CD4-positive, alpha-beta T cell treated with Interleukin-12 subunit alpha and Interleukin-12 subunit beta, for 1 hour (primary cell): ENCODE data around the gene MOB1A.
A peak's percentile ranks its signal among the peaks of the same experiment; 100 is the strongest.
"Not testable (repeated sequence)": the region's sequence is repeated elsewhere in the genome, so short reads cannot be mapped to it uniquely, and the experiment has no call there.

ENCODE experiments used
- DNase-seq: peaks from one replicate; pipeline ENCODE4 v3.0.0-alpha.2; 2020

Gene MOB1A

DNA sequence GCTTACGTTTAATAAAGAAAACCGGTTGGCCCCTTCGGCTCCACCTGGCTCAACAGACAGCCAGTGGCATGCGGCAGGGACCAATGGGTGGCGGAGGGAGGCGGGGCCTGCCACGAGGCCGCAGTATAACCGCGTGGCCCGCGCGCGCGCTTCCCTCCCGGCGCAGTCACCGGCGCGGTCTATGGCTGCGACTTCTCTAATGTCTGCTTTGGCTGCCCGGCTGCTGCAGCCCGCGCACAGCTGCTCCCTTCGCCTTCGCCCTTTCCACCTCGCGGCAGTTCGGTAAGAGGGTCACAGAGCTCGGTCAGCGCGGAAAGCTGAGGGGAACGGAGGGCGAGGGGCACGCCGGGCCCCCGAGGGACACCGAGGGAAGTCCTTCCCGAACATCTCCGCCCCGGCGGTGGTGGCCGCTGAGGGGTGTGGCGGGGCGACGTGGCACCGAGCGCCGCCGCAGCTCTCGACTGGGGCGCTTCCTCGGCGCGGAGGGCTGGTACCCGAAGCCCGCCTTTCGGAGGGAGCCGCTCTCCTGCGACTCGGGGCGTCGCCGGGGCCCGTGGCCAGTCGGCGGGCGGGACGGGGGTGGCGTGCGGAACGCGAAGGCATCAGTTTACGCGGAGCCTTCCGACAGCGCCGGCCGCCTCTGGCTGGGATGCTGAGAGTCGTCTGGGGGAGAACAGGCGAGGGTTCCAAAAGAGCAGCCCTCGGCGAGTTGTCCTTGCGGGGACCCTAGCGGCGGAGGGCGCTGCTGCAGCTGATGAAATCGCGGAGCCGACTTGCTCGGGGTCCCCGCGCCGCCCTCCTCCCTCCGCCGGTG, 20.0 kb upstream of the MOB1A start, which contains the start of gene MTHFD2:
Gene MTHFD2 (plus strand): TSS at position 155 of the 814 bp plus-strand sequence. CDS start 27 bp downstream, at position 182.
- DNase-seq, result peak; percentile 92

DNA sequence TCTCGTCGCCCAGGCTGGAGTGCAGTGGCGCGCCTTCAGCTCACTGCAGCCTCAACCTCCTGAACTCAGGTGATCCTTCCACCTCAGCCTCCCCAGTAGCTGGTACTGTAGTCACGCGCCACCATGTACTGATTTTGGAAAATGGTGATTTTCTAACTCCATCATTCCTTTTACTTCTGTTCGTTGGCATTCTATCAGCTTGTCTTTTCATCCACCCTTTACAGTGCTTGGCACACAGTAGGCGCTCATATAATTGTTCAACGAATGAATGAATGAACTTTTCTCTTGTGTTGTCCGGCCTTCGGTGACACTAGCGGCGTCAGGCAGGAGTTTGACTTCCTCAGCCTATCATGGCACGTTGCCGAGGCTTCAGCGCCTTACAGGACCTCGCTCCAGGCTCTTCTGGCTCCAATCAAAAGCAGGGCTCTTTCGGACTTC, 19.4 kb upstream of the MOB1A start:
- DNase-seq, result no peak

DNA sequence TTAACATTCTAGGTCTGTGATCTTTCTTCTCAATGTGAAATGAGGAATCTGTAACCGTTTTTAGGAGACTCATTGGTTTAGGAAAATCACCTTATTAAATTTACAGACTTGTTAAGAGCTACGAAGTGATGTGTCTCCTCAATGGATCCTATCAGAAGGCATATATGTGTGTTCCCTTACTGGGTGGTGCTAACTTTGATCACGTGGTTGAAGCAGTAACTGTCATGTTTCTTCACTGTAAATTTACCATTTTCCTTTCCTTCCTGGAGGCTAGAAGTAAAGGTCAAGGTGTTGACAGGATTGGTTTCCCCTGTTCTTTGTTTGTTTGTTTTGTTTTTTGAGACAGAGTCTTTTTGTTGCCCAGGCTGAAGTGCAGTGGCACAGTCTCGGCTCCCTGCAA, 18.4 kb upstream of the MOB1A start:
- no peak for DNase-seq

DNA sequence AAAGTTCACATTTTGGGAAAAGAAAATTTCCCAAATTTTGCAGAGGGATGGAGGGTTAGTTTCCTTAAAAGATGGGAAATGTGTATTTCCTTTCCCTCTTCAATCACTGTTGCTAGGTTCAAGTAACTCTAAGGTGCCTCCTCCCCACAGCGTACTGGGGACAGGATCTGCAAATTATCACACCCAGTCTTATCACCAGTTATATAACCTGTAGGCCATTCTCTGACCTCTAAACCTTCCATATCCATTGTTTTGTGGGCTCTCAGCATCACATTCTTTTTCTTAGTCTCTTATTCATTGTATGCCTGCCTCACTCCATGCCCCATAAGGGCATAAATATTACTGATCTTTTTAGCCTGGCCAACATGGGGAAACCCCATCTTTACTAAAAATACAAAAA, 16.1 kb upstream of the MOB1A start:
- DNase-seq, result no peak

DNA sequence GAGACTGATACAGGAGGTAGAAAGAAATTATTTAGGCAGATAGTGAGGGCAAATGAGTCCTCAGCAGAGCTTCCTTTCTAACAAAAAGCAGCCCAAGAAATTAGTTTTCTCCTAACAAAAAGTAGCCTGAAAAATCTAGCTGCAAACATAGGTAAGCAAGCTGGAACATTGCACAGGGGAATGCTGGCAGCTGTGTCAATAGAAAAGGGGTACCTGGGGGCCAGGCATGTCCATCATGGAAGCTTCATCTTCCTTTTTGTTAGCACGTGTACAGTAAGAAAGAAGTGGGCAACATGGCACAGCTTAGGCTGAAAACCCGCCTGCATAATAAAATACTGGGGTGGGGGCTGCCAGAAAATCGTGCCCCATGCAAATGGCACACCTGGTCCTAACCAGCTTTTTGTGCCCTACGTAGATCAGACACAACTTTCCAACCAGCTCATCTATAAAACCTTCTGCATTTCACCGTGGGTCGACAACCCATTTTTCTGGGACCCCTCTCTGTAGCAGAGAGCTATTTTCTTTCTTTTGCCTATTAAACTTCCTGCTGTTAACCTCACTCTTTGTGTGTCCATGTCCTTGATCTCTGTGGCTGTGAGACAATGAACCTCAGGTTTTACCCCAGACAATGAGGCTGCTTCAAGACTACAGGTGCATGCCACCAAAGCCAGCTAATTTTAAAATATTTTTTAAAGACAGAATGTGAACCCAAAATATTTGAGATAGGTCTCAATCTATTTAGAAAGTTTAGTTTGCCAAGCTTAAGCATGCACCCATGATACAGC, 13.1 kb upstream of the MOB1A start:
- DNase-seq, result no peak

DNA sequence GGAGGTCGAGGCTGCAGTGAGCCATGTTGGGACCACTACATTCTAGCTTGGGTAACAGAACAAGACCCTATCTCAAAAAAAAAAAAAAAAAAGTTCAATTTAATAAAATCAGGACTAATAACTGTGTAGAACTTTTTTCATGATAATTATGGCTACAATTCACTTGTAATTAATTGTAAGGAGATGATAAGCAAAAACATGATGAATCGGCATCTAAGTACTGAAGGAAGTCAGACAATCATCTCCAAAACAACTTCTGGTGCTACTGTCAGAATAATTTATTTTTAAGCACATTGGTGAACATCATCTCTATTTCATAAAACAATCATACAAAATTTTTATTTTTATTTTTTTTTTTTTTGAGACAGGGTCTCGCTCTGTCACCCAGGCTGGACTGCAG, 10.0 kb upstream of the MOB1A start:
- DNase-seq, result no peak

DNA sequence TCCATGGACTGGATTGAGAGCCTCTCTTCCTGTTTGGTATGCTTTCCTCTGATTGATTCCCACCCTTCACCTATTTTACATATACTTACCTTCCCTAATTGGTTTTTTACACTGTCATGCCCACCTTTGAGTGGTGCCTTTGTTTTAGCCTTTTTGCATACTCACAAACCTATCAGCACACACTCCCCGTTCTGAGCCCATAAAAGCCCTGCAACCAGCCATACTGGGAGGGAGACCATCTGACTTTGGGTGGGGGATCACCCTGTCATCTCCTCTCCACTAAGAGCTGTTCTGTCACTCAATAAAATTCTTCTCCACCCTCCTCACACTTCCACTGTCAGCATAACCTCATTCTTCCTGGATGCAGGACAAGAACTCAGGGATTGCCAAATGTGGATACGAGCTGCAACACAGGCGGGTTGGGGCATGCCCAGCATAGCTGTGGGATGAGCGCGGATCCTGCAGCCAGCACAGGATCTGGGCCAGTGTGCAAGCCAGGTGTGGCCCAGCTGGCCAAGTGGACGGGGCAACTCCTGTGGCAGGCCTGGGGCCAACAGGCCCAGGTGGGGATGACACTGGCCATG, 9.4 kb upstream of the MOB1A start:
- no peak for DNase-seq

DNA sequence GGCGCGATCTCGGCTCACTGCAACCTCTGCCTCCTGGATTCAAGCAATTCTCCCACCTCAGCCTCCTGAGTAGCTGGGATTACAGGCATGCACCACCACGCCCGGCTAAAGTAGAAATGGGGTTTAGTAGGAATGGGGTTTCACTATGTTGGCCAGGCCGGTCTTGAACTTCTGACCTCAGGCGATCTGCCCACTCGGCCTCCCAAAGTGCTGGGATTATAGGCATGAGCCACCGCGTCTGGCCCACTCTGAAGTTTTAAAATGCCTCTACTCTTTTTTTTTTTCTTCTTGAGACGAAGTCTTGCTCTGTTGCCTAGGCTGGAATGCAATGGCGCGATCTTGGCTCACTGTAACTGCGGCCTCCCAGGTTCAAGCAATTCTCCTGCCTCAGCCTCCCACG, 8.0 kb upstream of the MOB1A start:
- not testable (repeated sequence) for DNase-seq

DNA sequence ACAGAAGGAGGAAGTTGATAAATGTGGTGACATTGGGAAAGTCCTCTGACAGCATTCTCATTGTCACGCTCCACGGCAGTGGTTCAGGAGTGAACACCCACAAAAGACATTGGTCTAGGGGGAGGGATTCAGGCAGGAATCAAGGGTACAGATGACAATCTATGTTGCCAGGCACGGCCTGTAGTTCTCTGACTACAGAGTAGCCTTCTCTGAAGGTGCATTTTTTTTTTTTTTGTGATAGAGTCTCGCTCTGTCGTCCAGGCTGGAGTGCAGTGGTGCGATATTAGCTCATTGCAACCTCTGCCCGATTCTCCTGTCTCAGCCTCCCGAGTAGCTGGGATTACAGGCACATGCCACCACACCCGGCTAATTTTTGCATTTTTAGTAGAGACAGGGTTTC, 7.4 kb upstream of the MOB1A start:
- DNase-seq, result peak; percentile 52

DNA sequence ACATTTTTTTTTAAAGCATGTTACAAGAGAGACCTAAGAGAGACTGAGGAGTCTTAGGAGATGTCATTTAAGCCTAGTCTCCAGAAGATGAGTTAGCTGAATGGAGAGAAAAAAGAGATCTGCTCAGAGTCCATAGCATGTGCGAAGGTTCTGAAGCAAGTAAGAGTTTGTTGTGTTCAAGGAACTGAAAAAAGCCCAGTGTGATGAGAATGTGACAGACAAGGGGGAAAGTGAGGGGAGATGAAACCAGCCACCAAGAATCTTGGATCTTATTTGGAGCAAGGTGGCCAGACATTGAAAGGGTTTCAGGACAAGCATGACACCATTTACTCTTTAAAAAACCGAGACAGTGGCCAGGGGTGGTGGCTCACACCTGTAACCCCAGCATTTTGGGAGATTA, 5.2 kb upstream of the MOB1A start:
- DNase-seq, result no peak

DNA sequence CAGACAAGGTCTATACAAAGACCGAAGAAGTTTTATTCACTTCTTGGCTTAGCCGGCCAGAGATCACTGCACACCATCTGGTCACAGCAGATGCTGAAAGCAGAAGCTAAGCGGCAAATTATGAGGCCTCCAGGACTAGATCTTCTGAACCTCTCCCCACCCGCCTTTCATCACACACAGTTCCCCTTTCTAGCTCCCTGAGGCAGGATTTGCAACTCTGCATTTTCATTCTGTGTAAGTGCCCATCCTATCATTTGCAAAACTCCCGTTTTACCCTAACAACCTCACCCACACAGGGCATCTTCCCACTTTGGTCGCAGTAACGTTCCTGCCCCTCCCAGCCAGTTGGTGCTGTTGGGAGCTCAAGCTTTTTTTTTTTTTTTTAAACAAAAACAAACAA, 3.1 kb upstream of the MOB1A start:
- DNase-seq, result peak; percentile 31

DNA sequence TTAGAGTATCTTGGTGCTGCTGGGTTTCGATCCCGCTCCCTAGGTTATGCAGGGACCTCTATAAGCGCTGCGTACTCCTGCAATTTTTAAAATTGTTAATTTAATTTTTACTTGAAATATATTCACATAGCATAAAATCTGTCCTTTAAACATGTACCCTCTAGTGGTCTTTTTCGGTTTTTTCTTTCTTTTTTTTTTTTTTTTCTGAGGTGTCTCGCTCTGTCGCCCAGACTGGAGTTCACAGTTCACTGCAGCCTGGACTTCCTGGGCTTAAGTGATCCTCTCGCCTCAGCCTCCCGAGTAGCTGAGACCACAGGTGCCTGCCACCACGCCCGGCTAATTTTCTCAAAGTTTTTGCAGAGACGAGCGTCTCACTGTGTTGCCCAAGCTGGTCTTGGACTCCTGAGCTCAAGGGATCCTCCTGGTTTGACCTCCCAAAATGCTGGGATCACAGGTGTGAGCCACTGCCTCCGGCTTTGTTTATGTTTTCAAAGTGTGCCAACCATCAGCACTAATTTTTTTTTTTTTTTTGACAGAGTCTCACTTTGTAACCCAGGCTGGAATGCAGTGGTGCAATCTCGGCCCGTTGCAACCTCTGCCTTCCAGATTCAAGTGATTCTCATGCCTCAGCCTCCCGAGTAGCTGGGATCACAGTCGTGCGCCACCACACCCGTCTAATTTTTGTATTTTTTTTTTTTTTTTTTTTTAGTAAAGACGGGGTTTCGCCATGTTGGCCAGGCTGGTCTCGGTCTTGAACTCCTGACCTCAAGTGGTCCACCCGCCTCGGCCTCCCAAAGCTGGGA, 585 bp upstream of the MOB1A start:
- no peak for DNase-seq

DNA sequence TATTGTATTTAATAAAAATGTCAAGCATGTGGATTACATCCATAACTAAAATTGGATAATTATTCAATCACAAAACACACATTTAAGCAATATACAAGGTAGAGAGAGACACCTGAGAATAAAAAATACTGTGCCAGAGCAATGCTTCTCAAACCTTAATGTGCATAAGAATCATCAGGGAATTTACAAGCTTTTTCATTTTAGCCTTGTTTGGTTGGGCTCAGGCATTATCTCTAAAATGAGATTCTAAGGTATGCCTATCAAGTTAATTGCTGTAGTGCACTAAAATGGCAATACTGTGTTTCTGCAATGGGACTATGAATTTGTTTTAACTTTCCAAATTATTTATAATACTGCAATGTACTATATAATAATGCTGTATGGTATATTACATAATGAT, 983 bp downstream of the MOB1A start:
- DNase-seq, result no peak

DNA sequence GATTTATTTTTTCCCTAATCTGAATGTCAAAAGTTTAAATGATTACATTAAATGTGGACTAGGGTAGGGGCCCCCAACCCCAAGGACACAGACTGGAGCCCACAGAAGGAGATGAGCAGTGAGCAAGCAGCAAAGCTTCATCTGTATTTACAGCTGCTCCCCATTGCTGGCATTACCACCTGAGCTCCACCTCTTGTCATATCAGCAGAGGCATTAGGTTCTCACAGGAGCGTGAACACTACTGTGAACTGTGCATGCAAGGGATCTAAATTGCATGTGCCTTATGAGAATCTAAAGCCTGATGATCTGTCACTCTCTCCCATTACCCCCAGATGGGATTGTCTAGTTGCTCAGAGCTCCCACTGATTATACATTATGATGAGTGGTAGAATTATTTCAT, 3.8 kb downstream of the MOB1A start:
- DNase-seq, result no peak

DNA sequence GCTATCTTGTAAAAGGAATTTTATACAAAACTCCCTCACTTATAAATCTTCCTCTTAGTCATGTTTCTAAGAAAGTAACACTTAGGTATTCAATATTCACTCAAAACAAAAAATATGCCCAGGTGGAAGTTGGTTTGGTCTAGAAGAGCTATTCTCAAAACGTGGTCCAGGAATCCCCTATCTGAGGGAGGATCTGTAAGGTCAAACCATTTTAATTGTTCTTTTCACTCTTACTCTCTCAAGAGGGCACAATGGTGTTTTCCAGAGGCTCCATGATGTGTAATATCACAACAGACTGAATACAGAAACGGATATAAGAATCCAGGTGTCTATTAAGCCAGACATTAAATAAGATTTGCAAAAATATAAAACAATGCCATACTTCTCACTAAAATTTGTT, 9.9 kb downstream of the MOB1A start:
- no peak for DNase-seq

DNA sequence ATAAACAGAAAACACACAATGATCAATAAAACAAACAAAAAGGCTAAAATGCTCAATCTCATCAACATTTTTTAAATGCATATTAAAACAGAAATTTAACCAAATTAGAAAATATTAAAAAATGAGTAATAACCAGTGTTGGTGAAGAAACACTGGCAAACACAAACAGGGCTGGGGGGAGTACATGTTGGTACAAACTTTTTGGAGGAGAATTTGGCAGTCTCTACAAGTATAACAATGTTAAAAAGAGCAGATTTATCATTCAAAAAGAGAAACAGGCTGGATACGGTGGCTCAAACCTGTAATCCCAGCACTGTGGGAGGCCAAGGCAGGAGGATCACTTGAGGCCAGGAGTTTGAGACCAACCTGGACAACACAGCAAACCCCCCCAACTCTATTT, 13.9 kb downstream of the MOB1A start:
- DNase-seq, result no peak

DNA sequence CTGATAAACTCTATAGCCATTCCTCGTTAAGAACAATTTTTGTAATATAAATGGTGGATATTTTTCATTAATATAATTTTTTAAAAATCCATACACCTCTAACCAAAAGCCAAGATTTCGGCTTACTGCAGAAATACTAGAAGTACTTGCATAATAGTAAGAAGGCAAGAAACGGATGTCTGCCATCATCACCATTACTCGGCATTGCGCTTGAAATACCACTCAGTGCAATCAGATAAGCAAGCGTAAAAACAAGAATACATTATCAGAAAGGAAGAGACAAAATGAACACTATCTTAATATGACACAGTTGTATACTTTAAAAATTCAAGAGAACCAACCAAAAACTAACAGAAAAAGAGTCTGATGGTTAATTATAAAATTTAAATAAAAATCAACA, 15.7 kb downstream of the MOB1A start:
- DNase-seq, result no peak

DNA sequence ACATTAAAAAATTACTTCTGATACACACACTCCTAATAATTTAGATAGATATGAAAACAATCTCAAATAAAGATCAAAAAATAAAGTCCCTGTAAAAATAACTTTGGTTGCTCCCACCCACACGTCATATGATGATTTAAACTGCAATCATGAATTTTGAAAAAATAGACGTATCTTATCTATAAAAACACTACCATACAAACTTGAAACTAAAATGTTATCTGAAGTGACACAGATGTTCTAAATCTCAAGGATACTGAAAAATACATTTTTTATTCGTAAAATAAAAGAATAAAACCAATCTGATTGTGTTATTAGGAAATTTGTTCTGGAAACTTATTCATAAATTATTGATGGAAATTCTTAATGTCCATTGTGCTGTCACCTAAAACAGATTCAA, 22.8 kb downstream of the MOB1A start:
- DNase-seq, result no peak

DNA sequence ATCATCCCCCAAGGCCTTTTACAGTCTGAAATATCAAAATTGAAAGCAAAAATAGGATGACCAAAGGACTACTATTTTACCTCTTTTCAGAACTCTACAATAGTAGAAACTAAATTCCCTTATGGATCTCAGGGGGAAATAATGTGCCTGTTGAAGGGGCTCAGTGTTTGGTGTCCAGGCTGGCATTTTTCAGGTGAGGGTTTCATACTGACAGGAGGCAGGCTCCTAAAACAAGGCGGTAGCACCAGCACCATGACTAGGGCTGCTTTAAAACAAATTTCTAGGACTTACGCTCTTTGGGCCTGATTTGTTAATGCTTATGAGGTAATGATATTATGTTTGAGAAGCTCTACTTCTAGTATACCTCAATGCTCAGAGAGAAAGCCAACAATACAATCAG, 25.7 kb downstream of the MOB1A start:
- DNase-seq, result no peak

DNA sequence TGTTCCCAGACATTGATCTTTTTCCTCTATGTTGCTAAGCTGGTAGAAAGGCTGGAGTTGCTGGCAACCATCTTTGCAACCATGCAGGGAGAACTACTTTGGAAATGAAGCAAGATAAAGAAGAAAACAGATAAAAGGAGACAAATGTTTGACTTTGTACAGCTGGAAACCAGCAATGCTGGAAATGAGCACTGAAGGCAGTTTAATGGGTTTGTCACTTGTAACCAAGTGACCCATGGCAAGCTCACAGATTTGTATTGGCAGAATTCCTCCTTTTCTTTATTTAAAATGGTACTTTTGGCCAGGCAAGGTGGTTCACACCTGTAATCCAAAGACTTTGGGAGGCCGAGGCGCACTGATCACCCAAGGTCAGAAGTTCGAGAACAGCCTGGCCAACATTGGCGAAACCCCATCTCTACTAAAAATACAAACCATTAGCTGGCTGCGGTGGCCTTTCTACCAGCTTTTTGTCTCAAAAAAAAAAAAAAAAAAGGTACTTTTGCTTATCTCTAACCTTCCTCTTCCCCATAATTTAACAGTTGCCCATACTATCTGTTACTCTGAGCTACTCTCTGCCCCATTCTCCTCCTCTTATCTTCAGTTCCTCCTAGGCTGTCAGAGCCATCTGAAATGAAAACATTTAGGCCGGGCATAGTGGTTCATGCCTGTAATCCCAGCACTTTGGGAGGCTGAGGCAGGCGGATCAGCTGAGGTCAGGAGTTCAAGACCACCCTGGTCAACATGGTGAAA, 28.9 kb downstream of the MOB1A start:
- DNase-seq, result no peak

DNA sequence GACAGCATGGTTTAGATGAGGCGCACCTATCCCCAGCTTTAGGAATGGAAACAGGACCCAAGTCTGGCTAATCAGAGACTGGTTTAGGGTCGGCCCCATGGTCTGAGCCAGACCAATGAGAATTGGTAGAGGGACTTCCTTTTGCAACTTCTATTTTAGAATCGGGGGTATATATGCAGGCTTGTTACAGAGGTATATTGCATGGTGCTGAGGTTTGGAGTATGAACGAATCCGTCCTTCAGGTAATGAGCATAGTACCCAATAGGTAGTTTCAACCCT, 29.5 kb downstream of the MOB1A start:
- DNase-seq, result no peak

DNA sequence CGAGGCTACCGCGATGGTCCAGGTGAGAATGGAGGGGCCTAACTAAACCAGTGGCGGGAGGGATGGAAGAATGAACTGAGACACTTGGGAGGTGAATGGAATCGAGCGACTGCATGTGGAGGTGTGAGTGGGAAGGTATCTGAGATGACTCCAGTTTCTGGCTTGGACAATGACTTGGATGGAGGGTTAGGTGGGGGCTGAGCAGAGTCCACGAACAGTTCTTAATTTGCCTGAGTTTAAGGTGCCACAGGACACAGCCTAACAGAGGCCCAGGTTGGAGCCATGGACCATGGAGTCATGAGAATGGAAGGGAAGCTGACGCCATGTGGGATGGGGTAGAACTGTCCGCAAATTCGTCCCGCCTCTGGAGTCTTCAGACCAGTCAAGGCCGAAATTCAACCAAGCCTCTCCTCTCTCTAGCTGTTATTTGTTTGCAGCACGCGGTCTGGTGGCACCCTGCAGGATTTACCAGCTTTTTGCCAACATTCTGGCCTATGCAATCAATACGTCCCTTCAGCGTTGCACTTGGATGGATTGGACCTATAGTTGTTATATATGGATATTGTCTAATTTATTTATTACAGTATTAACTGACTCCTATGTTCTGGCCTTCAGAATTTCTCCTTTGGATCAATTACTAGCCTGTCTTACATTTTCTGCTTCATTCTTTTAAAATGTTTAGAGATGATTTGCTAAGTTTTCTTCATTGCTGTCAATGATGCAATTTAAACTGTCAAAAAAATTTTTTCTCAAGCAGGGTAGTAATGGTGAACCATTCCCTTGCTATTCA, 30.0 kb downstream of the MOB1A start:
- DNase-seq, result no peak
